SK-N-SH (cell line): ENCODE results near the gene SLC7A11.

Experiments
- GATA2 ChIP-seq: sonication (generic); formaldehyde crosslinking; IDR thresholded peaks from 2 replicates; pipeline ENCODE4 v1.5.0; 2020; ENCODE audit warnings: mild to moderate bottlenecking, missing genetic modification reagents
- POLR2AphosphoS5 ChIP-seq: IDR thresholded peaks from 2 replicates; pipeline ENCODE4 v1.6.1; 2012; ENCODE audit warnings: low read depth, low read length
- REST ChIP-seq: IDR thresholded peaks from 2 replicates; pipeline ENCODE4 v1.6.1; 2012; ENCODE audit warnings: mild to moderate bottlenecking, low read depth, low read length, moderate library complexity

- TF ChIP-seq REST (no peak), POLR2AphosphoS5 (no peak), GATA2 (CRISPR knock-in tag) (no peak)
Observed at GRCh38 chr4:138223231-138223910, 18.8 kb downstream of the SLC7A11 start.
